GM21528 (cell line): ENCODE data around the gene CHMP2B.
"Not testable (repeated sequence)": the region's sequence is repeated elsewhere in the genome, so short reads cannot be mapped to it uniquely, and the experiment has no call there.

Experiments
- ATAC-seq: cut with Tn5 transposase; IDR thresholded peaks from one replicate; pipeline ENCODE4 v1.9.1; 2021; ENCODE audit warnings: mild to moderate bottlenecking, moderate library complexity; ENCODE audit not compliant: unreplicated experiment, low FRiP score

CHMP2B gene

GRCh38 chr3:87228316-87228715, 1.2 kb downstream of the CHMP2B start:
- ATAC-seq, result no peak

- no peak for ATAC-seq
Measured at GRCh38 chr3:87229113-87229512, 2.0 kb downstream of the CHMP2B start.

- no peak for ATAC-seq
Measured at GRCh38 chr3:87233805-87234204, 6.7 kb downstream of the CHMP2B start.

- ATAC-seq, result no peak
Measured at GRCh38 chr3:87236093-87236492, 9.0 kb downstream of the CHMP2B start.

GRCh38 chr3:87246662-87247429, 19.7 kb downstream of the CHMP2B start:
- ATAC-seq, result no peak

- ATAC-seq, result no peak
Measured at GRCh38 chr3:87247430-87247773, 20.3 kb downstream of the CHMP2B start.

- not testable (repeated sequence) for ATAC-seq
Measured at GRCh38 chr3:87248231-87248630, 21.1 kb downstream of the CHMP2B start.

- ATAC-seq, result no peak
Measured at GRCh38 chr3:87248831-87249230, 21.7 kb downstream of the CHMP2B start.

- no peak for ATAC-seq
Measured at GRCh38 chr3:87250009-87250408, 22.9 kb downstream of the CHMP2B start.

GRCh38 chr3:87260270-87260669, 33.2 kb downstream of the CHMP2B start:
- peak; percentile 64 for ATAC-seq

GRCh38 chr3:87261925-87262324, 34.8 kb downstream of the CHMP2B start:
- ATAC-seq, result no peak

GRCh38 chr3:87267953-87268645, 41.0 kb downstream of the CHMP2B start:
- no peak for ATAC-seq

- ATAC-seq, result no peak
Measured at GRCh38 chr3:87268646-87269211, 41.6 kb downstream of the CHMP2B start.

- ATAC-seq, result no peak
Measured at GRCh38 chr3:87269723-87270122, 42.6 kb downstream of the CHMP2B start.

- no peak for ATAC-seq
Measured at GRCh38 chr3:87270908-87271700, 44.0 kb downstream of the CHMP2B start.

GRCh38 chr3:87272718-87273341, 45.7 kb downstream of the CHMP2B start:
- ATAC-seq, result peak; percentile 68

- no peak for ATAC-seq
Measured at GRCh38 chr3:87276484-87276883, 49.4 kb downstream of the CHMP2B start, which contains the start of gene POU1F1. TSS of gene POU1F1 (minus strand) at chr3:87276584. CDS start at chr3:87276462, 122 bp downstream.

GRCh38 chr3:87287011-87287410, 59.9 kb downstream of the CHMP2B start:
- no peak for ATAC-seq

- ATAC-seq, result no peak
Measured at GRCh38 chr3:87288446-87288845, 61.3 kb downstream of the CHMP2B start.

- ATAC-seq, result peak; percentile 93
Measured at GRCh38 chr3:87298111-87298718, 71.1 kb downstream of the CHMP2B start.
